HCT116 (cell line): ENCODE data around the gene CFI.

Experiments used
- CBX3 ChIP-seq: IDR thresholded peaks from 2 replicates; pipeline ENCODE4 v1.6.1; 2012; ENCODE audit warnings: low read depth
- EZH2phosphoT487 ChIP-seq: fragments of 200-600 bp; IDR thresholded peaks from 2 replicates; pipeline ENCODE4 v1.6.1; 2018; ENCODE audit warnings: antibody characterized with exemption, borderline replicate concordance
- POLR2A ChIP-seq: IDR thresholded peaks from 2 replicates; pipeline ENCODE4 v1.7.0; 2011; ENCODE audit warnings: borderline replicate concordance; ENCODE audit not compliant: insufficient read depth, insufficient read length; ENCODE audit errors: extremely low read depth
- YY1 ChIP-seq: IDR thresholded peaks from 2 replicates; pipeline ENCODE4 v1.6.1; 2011; ENCODE audit warnings: low read length, low read depth, moderate library complexity, mild to moderate bottlenecking; ENCODE audit not compliant: insufficient replicate concordance; ENCODE audit errors: extremely low read depth
- TF ChIP-seq, protein P1 (sequence below): IDR thresholded peaks from 2 replicates; pipeline ENCODE4 v1.6.1; 2012

DNA sequence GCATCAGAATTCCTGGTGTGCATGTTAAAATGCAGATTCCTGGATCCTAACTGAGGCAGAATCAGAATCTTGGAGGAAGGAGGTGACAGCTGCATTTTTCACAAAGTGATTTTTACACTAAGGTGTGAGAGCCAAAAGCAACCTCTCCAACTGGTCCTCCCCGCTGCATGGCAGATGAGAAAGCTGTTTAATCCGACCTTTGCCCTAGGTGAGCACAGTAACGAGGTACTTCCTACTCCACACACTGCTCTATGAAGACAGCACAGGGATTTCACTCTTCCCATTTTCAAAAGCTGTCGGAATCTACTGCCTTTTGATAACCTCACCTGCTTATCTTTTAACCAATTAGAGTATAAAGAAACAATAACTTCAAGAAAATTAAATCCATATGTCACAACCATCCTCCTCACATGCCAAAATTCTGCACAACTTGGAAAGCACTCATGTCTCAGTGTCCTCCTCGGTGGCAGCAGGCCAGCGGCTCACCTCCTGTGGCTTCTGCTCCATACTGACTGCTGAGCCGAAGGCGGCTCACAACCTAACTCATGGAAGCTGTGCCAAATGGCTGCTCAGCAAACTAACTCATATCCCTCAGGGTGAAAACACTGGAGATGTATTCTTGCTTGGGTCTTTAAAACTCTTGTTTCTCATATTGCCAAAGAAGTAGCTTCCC lies 102.1 kb downstream of the CFI start:
- TF ChIP-seq, protein P1, sequence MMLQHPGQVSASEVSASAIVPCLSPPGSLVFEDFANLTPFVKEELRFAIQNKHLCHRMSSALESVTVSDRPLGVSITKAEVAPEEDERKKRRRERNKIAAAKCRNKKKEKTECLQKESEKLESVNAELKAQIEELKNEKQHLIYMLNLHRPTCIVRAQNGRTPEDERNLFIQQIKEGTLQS: no peak
- no peak for TF ChIP-seq YY1
- no peak for TF ChIP-seq CBX3
- no peak for TF ChIP-seq POLR2A
- TF ChIP-seq EZH2phosphoT487: no peak
